ES-I3 (cell line): Measurements from ENCODE around the gene NUDT15.
A peak's percentile ranks its signal among the peaks of the same experiment; 100 is the strongest.

Experiments
- H3K36me3 ChIP-seq: 2 replicates; pipeline ENCODE4 v1.6.1; 2013; ENCODE audit warnings: mild to moderate bottlenecking, low read length, control low read depth, moderate library complexity; ENCODE audit not compliant: insufficient read depth
- H3K4me1 ChIP-seq: 2 replicates; pipeline ENCODE4 v1.6.1; 2013; ENCODE audit warnings: mild to moderate bottlenecking, control low read depth, low read length; ENCODE audit not compliant: insufficient read depth
- H3K9ac ChIP-seq: 2 replicates; pipeline ENCODE4 v1.6.1; 2013; ENCODE audit warnings: low read depth, mild to moderate bottlenecking, low read length, moderate library complexity
- H3K9me3 ChIP-seq: 2 replicates; pipeline ENCODE4 v1.6.1; 2013; ENCODE audit warnings: mild to moderate bottlenecking, low read length, moderate library complexity; ENCODE audit not compliant: control insufficient read depth, insufficient read depth

The NUDT15 gene

GRCh38 chr13:48066310-48066989 is 28.9 kb downstream of the NUDT15 start:
- H3K9ac ChIP-seq, result no peak overlapping the region
- peaks cover 53% of the 10 kb centered on the region for H3K9me3 ChIP-seq
- peaks cover 34% of the 10 kb centered on the region for H3K36me3 ChIP-seq
- H3K4me1 ChIP-seq, result no peaks in the 10 kb centered on the region

GRCh38 chr13:48068036-48068435 is 30.5 kb downstream of the NUDT15 start:
- peaks cover 69% of the 10 kb centered on the region for H3K9me3 ChIP-seq

GRCh38 chr13:48068952-48069351 is 31.4 kb downstream of the NUDT15 start:
- H3K36me3 ChIP-seq, result peaks cover 59% of the 10 kb centered on the region
- peaks cover 77% of the 10 kb centered on the region for H3K9me3 ChIP-seq
- no peaks in the 10 kb centered on the region for H3K4me1 ChIP-seq
- H3K9ac ChIP-seq, result no peak overlapping the region

More at GRCh38 chr13:48068036-48068435, 30.5 kb downstream of the NUDT15 start:
- H3K4me1 ChIP-seq, result no peaks in the 10 kb centered on the region
- peaks cover 50% of the 10 kb centered on the region for H3K36me3 ChIP-seq
- H3K9ac ChIP-seq, result no peak overlapping the region

- H3K9ac ChIP-seq, result no peak overlapping the region
- H3K4me1 ChIP-seq, result no peaks in the 10 kb centered on the region
- H3K36me3 ChIP-seq, result peaks cover 63% of the 10 kb centered on the region
- H3K9me3 ChIP-seq, result peaks cover 80% of the 10 kb centered on the region
Measured at GRCh38 chr13:48069573-48069972, 32.0 kb downstream of the NUDT15 start.

GRCh38 chr13:48070942-48071341 is 33.4 kb downstream of the NUDT15 start:
- Histone ChIP-seq H3K4me1 (no peaks in the 10 kb centered on the region), H3K9me3 (peaks cover 75% of the 10 kb centered on the region), H3K36me3 (peaks cover 56% of the 10 kb centered on the region), H3K9ac (no peak overlapping the region)

GRCh38 chr13:48072304-48072703 is 34.8 kb downstream of the NUDT15 start:
- Histone ChIP-seq H3K36me3 (peaks cover 49% of the 10 kb centered on the region), H3K9me3 (peaks cover 62% of the 10 kb centered on the region), H3K9ac (no peak overlapping the region), H3K4me1 (no peaks in the 10 kb centered on the region)

- Histone ChIP-seq H3K9me3 (peaks cover 57% of the 10 kb centered on the region), H3K36me3 (peaks cover 47% of the 10 kb centered on the region), H3K4me1 (no peaks in the 10 kb centered on the region), H3K9ac (no peak overlapping the region)
Measured at GRCh38 chr13:48072787-48073186, 35.3 kb downstream of the NUDT15 start.

GRCh38 chr13:48074006-48074405 is 36.5 kb downstream of the NUDT15 start:
- H3K36me3 ChIP-seq, result peaks cover 46% of the 10 kb centered on the region
- peaks cover 45% of the 10 kb centered on the region for H3K9me3 ChIP-seq
- no peaks in the 10 kb centered on the region for H3K4me1 ChIP-seq
- H3K9ac ChIP-seq, result no peak overlapping the region

- Histone ChIP-seq H3K9me3 (peaks cover 9% of the 10 kb centered on the region), H3K9ac (no peak overlapping the region), H3K36me3 (peaks cover 40% of the 10 kb centered on the region), H3K4me1 (no peaks in the 10 kb centered on the region)
Measured at GRCh38 chr13:48078251-48078656, 40.7 kb downstream of the NUDT15 start.

- Histone ChIP-seq H3K9ac (no peak overlapping the region), H3K9me3 (no peaks in the 10 kb centered on the region), H3K4me1 (no peaks in the 10 kb centered on the region), H3K36me3 (peaks cover 30% of the 10 kb centered on the region)
Measured at GRCh38 chr13:48081739-48082138, 44.2 kb downstream of the NUDT15 start.

GRCh38 chr13:48086272-48086671 is 48.7 kb downstream of the NUDT15 start:
- Histone ChIP-seq H3K4me1 (no peaks in the 10 kb centered on the region), H3K36me3 (no peaks in the 10 kb centered on the region; the same call in 1 of the 2 replicates), H3K9ac (no peak overlapping the region), H3K9me3 (no peaks in the 10 kb centered on the region)

- peaks cover 21% of the 10 kb centered on the region for H3K4me1 ChIP-seq
- no peaks in the 10 kb centered on the region for H3K9me3 ChIP-seq
- no peaks in the 10 kb centered on the region for H3K36me3 ChIP-seq
- peak overlapping the region; percentile 89; the same call in 1 of the 2 replicates for H3K9ac ChIP-seq
Measured at GRCh38 chr13:48093588-48093987, 56.1 kb downstream of the NUDT15 start.

GRCh38 chr13:48094404-48094780 is 56.9 kb downstream of the NUDT15 start:
- no peaks in the 10 kb centered on the region for H3K36me3 ChIP-seq

GRCh38 chr13:48094781-48095502 is 57.4 kb downstream of the NUDT15 start, which contains the start of gene MED4:
Gene MED4 (minus strand): TSS chr13:48095104. CDS start chr13:48095078, 26 bp downstream.
- Histone ChIP-seq H3K4me1 (peaks cover 21% of the 10 kb centered on the region), H3K9me3 (no peaks in the 10 kb centered on the region), H3K9ac (peak within 1 kb of the TSS; percentile 89), H3K36me3 (no peaks in the 10 kb centered on the region)

More at GRCh38 chr13:48094404-48094780, 56.9 kb downstream of the NUDT15 start:
- H3K4me1 ChIP-seq, result peaks cover 21% of the 10 kb centered on the region
- H3K9ac ChIP-seq, result peak overlapping the region; percentile 89
- no peaks in the 10 kb centered on the region for H3K9me3 ChIP-seq

- no peaks in the 10 kb centered on the region for H3K36me3 ChIP-seq
- H3K9ac ChIP-seq, result 0 out of 2 replicates have a peak overlapping the region, but pooled peaks have one; percentile 5
- no peaks in the 10 kb centered on the region for H3K9me3 ChIP-seq
- peaks cover 21% of the 10 kb centered on the region for H3K4me1 ChIP-seq
Measured at GRCh38 chr13:48096670-48097069, 59.1 kb downstream of the NUDT15 start.
